Measurements from ENCODE around the gene SPARCL1. TPM values are rescaled to one million over a fixed set of nuclear protein-coding genes. Genes with fewer than 3 reads are reported as not detected.

Gene SPARCL1
- total RNA-seq, 1 donor from 2014 or later, result 5.1 TPM

DNA sequence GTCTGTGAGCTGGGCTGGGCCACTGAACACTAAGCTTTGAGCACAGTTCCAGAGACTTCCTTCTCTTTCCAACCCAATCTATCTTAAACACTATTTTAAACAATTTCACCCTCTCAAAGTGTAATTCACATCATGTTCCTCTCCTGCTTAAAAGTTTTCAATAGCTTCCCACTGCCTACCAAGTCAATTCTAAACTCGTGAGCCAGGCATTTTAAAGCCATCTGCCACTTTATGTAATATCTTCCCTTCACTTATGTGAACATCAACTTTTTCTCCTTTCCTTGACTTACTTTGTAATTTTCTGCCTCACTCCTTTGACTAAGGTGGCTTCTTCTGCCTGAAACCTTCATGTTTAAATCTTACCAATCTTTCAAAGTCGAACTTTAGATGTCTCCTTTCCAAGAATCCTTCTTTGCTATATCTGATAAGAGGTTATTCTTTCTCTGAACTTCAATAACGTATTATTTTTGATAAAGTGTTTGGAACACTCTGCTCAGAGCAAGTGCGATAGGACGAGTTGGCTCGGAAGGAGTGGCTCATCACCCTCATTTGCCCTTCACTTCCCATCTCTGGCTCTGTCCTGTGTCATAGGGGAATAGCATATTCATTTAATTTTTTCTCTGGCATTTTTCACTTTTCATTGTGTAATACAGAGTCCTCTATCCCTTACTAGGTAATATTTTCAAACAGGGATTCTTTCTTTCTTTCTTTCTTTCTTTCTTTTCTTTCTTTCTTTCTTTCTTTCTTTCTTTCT is 13.0 kb upstream of the SPARCL1 start:
- ATAC-seq (no peak), DNase-seq (ENCODE audit: low spot score) (no peak)

DNA sequence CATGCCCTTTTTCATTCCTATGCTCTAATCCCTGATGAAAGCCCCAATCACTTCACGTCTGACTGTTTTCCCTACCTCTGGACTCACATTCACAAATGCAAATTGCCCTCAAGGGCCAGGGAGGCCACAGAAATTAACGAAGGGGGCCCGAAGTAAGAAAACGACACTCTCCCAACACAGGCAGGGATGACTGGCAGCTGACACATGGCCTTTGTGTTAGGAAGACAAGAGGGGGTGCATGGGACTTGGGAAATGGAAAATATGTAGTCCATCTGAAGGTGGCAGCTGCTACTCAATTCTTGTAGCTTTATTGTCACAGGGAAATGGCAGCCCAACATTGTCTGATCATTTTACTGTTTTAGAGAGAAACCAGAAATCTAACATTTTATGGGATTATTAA is 12.3 kb upstream of the SPARCL1 start:
- no peak for DNase-seq (ENCODE audit: low spot score)
- no peak for ATAC-seq

DNA sequence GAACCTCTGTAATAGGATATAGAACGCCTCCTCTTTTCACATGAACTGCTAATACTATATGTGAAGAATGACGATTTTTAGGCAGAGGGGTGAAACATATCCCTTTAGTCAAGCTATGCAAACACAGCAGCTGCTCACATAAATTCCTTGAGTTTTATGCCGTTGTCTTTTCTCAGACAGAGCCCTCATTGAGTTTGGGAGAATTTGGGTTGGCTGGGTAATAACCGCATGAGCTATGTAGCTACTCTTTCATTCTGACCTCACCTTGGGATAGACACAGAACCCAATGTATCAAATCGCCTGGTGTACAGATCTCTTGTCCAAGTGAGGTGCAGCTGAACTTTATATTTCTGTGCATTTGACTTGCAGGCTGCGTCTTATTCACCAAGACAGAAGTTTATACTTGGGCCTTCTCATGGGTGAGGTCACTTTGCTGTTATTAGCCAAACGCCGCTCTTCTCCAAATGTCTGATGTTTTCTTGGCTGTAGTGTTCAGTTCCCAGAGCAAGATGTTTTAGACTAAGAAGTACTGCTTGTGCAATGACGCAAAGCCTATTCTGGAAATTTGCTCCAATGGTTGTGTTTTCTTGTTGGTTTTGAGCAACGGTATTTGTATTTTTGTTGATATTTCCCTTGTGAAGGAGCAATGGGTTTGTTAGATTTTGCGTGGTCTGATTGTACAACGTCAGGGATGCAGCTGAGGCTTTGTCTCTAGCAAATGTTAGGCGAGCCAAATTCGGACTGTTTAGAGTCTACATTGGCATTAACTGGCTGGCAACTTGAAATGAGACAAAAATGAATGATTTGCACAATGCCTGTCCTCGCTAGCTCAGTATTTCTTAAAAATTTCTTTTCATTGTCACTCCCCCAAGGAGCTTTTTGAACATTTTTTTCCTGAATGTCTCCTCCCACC is 11.2 kb upstream of the SPARCL1 start:
- no peak for DNase-seq (ENCODE audit: low spot score)
- ATAC-seq, result no peak

DNA sequence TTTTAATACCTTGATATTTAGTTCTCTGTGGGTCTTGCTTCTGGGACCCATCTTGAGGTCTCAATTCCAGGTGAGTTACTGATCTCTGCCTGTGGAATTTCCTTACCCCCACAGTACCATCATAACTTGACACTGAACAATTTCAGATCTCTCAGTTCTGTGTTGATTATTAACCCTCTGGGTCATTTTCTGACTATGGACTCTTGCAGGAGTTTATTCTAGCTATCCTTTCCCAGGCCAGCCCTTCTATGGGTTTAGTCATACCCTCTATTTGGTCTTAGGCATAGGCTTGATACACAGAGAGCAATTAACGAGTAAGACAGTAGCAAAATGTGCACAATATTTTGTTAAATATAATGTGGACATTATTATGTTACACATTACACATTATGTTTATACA is 3.7 kb upstream of the SPARCL1 start:
- ATAC-seq, result no peak

DNA sequence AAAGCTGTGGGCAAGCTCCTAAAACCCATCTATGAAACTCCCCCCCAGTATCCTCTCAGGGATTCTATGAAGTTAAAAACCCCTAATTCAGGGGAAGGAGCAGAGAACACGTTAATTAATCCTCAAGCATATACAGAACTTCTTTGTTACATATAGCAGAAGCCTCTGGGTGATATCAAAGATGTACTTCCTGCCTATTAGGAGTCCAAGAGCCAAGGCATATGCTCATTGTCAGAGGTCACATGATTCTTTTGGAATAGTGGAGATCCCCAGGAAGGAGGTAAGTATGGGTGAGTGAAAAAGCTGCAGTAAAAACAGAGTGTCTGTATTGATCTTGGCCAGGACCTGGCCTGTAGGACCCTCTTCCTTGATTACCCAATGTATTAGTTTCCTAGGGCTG is 2.9 kb upstream of the SPARCL1 start:
- DNase-seq (ENCODE audit: low spot score) (no peak), ATAC-seq (no peak)

More for the DNA sequence above, 3.7 kb upstream of the SPARCL1 start:
- no peak for DNase-seq (ENCODE audit: low spot score)

DNA sequence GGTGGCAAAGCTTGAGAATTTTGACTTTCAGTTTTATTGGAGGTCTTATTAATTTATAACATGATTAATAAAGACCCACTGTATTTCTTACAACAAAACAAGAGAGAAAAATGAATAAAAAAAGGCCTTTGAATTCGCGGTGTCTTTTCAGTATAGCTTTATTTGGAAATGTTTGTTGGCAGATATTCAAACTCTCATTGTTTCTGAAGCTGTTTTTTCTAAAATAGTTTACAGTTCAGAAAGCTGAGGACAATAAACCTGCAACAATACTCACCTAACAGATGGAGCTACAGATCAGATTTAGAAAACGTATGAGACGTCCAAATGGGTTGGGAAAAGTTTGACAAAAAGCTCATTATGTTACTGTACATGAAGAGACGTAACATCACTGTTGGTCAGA is 2.4 kb upstream of the SPARCL1 start:
- ATAC-seq, result no peak

DNA sequence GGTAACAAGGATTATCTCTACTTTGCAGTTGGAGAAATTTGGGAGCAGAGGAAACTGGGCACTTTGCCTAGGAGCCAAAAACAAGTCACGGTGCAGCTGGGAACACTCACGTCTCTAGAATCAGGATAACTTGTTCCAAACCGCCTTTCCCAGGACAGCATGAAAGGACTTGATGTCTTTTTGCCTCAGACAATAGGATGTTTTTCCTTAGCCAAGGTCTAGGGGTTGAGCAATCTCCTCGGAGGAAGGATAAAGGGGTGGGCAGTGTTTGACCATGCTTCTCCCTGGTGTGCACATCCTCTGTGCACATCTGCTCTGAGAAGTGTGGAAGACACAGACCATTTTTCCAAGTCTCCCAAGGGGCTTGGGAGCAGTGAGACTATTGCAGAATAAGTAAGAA is 1.7 kb upstream of the SPARCL1 start:
- peak; percentile 40 for ATAC-seq
- DNase-seq (ENCODE audit: low spot score), result no peak

More for the DNA sequence above, 2.4 kb upstream of the SPARCL1 start:
- DNase-seq (ENCODE audit: low spot score), result no peak

DNA sequence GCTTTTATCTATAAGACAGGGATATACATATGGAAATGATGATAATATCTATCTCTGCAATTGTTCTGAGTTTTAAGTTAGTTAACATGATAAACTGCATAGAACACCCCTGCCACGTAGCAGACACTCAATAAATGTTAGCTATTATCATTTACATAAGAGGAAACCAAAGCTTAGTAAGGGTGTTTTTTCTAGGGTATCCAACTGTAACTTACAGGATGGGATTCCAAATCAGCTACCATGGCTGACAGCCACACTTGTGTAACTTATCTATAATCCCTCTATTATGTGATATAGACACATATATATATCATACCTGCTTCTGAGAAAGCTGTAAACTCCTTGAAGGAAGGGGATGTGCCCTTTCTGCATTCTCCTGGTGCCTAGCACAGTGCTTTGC is 1.1 kb upstream of the SPARCL1 start:
- DNase-seq (ENCODE audit: low spot score) (no peak), ATAC-seq (no peak)

DNA sequence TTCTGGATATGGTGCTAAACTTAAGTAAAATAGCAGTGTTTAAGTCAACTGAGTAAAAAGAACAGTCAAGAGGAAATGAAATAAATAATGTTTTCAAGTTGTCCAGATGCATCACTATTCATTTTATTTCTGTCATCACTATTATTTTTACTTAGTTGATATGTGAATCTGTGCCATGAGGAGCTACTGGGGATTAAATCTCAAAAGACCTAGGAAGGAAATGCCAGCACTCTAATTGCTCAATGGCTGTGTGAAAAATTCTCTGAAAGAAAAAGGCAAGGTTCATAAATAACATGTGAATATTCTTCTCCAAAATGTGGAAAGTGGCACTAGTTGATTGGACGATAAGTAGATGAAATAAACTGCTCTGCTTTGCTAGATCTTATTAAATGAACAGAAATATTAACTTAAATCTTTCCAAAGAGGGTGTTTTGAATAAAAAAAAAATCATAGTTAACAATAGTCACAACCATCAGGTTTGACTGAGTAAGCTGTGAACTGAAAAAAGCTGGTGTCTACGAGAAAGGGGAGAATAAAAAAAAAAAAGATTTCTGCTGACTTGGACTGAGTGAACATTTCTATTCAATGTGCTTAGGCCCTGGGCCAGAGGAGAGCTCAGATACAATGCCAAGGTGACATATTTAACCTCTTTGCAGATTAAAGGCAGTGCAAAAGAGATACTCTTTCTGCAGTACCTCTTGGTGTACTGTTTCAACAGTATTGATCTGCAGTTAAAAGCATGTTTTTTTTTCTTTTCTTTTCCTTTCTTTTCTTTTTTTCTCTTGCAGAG is 1.6 kb downstream of the SPARCL1 start:
- ATAC-seq (peak; percentile 98), DNase-seq (ENCODE audit: low spot score) (peak; percentile 55)

DNA sequence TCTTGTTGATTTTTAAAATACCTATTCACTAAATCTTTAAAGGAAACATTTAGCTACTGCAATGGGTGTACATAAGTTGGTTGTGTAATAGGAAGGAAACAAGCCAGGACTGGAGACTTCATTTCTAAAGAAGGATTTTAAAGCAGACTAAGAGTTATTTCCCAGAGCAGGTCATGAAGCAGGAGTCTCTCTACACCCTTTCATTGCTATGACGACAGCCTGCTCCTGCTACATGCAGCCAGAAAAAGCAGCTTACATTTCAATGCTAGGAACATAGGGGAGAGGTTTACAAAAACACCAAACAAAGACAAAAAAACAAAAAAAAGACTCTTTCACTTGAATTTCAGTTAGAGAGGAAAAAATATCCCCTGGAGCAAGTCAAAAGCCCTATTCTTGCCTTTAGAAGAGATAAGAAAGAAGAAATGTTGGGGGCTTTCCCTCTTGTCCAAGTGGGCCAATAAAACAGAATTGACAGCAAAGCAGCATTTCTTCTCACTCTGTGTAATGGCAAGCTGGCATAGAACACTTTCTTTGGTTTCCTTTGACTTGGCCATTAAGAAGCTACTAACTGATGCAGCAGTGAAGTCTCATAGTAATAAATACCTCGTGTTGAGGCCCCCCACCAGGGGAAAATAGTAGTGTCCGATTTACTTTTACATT is 3.4 kb downstream of the SPARCL1 start:
- peak; percentile 53 for ATAC-seq
- no peak for DNase-seq (ENCODE audit: low spot score)

DNA sequence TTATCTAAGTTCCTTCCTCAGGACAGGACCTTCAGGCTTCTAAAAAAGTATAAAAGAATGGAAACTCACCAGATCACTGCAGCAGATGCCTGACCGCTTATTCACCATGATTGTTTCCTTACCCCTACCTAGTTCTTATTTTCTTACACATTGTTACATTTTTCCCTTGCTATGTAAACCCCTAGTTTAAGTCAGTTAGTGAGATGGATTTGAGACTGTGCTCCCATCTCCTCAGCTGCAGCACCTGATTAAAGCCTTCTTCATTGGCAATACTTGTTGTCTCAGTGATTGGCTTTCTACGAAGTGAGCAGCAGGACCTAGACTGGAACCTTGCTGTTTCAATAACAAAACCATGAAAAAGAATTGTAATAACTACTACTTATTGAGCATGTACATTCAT is 4.7 kb downstream of the SPARCL1 start:
- DNase-seq (ENCODE audit: low spot score) (no peak), ATAC-seq (no peak)

DNA sequence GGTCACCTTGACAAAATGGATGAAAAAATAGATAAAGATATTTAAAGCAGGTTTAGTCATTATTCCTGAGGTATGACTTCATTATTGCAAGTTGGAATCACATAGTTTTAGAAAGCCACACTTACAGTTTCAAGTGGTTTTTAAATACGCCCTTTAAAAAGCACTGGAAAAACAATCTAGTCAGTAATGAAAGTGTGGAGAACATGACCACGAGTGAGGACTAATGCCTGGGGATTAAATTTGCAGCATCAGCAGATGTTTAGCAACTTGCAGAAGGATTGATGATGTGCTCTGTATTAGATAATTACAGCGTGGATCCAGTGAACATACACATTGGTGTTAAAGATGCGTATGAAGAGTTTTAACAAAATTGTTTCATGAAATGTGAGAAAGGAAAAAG is 5.9 kb downstream of the SPARCL1 start:
- ATAC-seq, result no peak
- no peak for DNase-seq (ENCODE audit: low spot score)

DNA sequence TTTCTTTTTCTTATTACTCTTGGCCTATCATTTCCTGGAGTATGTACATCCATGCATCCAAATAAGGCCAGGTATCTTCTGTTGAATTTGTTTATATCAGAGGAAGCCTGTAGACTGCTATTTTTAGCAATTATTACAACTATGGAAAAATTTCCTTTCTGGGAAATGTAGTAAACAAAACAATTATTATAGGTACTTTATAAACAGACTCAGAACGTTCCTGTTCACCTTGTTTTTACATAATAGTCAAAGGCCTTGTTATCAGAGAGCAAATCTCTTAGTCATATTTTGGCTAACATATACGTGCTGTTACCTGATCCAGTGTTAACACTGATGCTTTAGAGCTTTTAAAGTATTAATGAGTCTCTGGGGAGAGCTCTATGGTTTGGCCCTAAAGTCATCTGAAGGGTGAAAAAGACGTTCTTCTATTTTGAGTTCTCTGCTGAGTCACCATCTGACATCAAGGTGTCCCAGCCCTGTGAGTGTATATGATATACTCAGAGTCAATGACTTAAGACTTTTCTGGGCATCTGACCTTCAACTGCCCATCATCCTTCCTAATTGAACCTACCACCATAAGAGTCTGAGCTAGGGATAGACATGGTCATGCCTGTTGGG is 7.3 kb downstream of the SPARCL1 start:
- DNase-seq (ENCODE audit: low spot score) (no peak), ATAC-seq (no peak)

DNA sequence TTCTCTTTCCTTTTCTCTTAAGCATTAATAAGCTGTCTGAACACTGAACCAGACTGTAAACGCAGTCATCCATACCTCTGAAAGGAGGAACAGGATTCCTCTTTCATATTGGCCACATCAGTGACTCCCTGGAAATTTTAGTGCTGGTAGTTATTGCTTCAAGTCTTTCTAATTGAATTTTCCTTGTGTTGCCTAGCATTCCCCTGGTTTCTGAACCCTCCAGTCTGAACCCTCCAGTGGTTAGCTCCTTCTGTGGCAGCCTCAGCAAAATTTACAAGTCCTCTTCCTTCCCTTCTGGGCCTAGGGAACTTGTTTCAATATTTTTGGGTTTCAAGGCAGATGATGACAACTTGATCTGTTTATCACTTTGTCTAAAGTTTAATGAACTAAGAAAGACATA is 7.9 kb downstream of the SPARCL1 start:
- DNase-seq (ENCODE audit: low spot score) (no peak), ATAC-seq (no peak)

DNA sequence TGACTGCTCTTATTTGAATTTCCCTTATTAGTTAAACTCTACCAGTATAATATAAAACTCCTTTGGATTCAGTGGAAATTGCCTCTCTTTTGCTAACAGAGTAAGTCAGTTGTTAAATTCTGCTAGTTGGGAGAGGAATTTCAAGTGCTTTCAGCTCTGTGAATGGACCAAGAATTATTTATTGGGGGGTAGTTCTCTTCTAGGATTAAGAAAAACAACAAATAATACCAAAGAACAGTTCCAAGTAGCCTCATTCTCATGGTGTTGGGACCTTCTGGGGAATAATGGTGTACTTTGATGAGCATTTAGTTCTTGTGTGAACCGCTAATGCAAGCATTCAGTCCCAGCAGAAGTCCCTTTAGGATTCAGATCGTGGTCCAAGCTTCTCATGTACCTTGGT is 11.6 kb downstream of the SPARCL1 start:
- no peak for ATAC-seq

DNA sequence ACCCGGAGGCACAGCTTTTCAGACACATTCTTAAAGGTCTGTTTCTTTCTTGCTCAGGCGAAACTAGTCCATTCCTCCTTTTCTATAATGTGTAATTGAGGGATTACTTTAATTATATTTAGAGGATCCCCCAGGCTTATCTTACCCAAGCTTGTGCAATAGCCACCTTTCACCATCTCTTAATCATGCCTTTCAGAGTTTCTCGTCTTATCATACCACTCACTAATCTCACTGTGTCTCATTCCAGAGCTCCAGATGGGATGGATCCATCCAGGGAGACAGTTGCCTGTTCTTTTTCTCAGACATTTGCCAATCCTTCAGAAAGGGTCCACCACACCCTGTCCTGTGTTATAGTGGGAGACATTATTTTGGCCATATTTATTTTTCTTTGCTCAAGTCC is 12.5 kb downstream of the SPARCL1 start:
- ATAC-seq, result no peak
- no peak for DNase-seq (ENCODE audit: low spot score)

More for the DNA sequence above, 11.6 kb downstream of the SPARCL1 start:
- no peak for DNase-seq (ENCODE audit: low spot score)

DNA sequence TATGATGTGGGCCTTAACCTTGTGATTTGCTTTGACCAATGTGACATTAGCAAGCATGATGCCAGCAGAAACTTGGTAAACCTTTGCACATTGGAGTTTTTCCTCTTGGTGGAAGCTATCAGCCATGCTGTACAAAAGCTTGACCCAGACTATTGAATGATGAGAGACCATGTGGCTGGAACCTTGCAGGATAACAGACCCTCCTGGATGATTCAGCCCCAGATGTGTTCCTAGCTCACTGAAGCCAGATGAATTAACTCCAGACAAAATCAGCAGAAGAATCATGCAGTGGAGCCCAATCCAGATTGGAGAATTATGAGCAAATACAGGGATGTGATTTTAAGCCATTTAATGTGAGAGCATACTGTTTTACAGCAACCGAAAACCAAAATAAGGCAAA is 16.8 kb downstream of the SPARCL1 start:
- no peak for ATAC-seq
- no peak for DNase-seq (ENCODE audit: low spot score)

DNA sequence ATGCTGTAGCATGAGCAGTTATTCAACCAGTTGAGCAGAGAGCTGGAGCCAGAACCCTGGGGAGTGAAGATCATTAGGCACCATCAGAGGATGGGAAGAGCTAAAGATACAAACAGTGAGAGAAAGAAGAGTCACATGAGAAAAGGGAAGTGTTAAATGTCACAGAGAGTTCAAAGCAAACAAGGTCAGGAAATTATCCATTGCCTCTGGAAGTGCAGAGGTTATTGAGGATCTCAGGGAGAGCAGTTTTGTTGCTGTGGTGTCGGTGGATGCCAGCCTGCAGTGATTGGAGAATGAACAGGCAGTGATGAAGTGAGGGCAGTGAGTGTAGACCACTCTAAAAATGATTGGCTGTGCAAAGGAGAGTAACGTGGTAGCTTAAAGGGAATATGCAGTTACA is 17.7 kb downstream of the SPARCL1 start:
- ATAC-seq (no peak), DNase-seq (ENCODE audit: low spot score) (no peak)

DNA sequence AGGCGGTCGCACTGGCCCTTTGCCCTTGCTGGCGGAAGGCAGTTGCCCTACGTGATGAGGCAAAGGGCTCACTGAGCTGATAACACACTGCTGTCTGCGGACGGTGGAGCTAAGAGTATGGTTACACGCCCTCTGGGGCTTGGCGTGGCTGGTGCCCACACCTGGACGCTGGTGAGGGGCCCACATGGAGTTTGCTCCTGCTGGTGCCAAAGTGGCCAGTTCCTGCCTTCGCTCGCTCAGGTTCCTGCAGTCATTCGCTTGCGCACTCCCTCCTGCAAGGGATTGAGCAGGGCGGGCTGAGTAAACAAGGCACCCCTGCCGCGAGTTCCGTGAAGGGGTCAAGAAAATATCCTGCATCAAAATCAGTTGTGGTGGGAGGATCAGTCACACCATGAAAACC is 18.4 kb downstream of the SPARCL1 start:
- ATAC-seq (no peak), DNase-seq (ENCODE audit: low spot score) (no peak)

DNA sequence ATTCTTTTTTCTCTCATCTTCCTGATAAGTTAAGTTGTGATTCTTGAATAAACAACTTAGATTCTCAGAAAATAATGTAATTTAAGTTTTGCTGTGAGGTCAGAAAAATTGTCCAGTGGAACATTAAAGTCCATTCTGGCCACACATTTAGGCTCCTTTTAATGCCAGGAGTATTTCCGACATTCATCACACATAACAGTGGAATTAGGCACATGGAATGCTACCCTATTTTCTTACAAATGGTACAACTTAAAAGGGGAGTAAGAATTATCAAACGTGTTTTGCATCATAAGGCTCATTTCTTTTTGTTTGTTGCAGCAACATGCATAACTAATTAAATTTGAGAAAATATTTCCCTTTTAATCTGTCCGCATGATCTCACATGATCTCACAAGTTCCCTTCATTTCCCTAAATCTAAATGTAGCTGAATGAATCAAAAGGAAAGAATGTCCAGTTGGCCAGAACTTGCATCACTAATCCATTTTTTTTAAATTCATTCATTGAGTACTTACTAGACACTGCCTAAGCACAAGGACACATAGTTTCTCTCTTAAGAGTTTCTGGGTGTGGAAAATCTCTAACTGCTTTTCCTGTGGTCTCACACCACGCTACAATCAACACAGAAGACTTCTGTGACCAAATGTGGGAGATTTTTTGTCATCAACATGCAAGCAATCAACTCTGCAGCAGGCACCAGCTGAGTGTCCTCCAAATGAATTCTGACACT is 22.0 kb downstream of the SPARCL1 start:
- no peak for DNase-seq (ENCODE audit: low spot score)
- no peak for ATAC-seq

Data from left lobe of liver (tissue), 2 donors.